Neuron (in vitro differentiated cells): ENCODE results near the gene CAMK2D.

Source experiments
- H2AFZ ChIP-seq: one replicate; pipeline ENCODE4 v1.6.1; 2013; ENCODE audit warnings: low read depth, mild to moderate bottlenecking, inconsistent platforms, low read length, moderate library complexity
- H3K27me3 ChIP-seq: one replicate; pipeline ENCODE4 v1.6.1; 2013; ENCODE audit warnings: low read length; ENCODE audit not compliant: insufficient read depth
- H3K36me3 ChIP-seq: one replicate; pipeline ENCODE4 v1.6.1; 2013; ENCODE audit warnings: low read length; ENCODE audit not compliant: insufficient read depth
- H3K4me1 ChIP-seq: one replicate; pipeline ENCODE4 v1.6.1; 2013; ENCODE audit warnings: low read length; ENCODE audit not compliant: insufficient read depth
- H3K4me3 ChIP-seq: 2 replicates; pipeline ENCODE4 v1.5.1; 2013; ENCODE audit warnings: mild to moderate bottlenecking, low read length, moderate library complexity
- H3K9me3 ChIP-seq: one replicate; pipeline ENCODE4 v1.6.1; 2013; ENCODE audit warnings: low read length

Gene CAMK2D

GRCh38 chr4:113588895-113589668, 172.5 kb downstream of the CAMK2D start:
- Histone ChIP-seq H3K4me1 (no peaks in the 10 kb centered on the region), H3K27me3 (no peaks in the 10 kb centered on the region), H3K4me3 (no peak overlapping the region), H2AFZ (no peak overlapping the region), H3K9me3 (peaks cover 2% of the 10 kb centered on the region), H3K36me3 (peaks cover 2% of the 10 kb centered on the region)

GRCh38 chr4:113587640-113588275, 173.8 kb downstream of the CAMK2D start:
- Histone ChIP-seq H3K4me3 (no peak overlapping the region), H3K4me1 (no peaks in the 10 kb centered on the region), H3K36me3 (peaks cover 2% of the 10 kb centered on the region), H2AFZ (no peak overlapping the region), H3K9me3 (peaks cover 2% of the 10 kb centered on the region), H3K27me3 (no peaks in the 10 kb centered on the region)

- H3K4me1 ChIP-seq, result no peaks in the 10 kb centered on the region
- H3K36me3 ChIP-seq, result peaks cover 2% of the 10 kb centered on the region
- H3K9me3 ChIP-seq, result peaks cover 2% of the 10 kb centered on the region
- no peak overlapping the region for H2AFZ ChIP-seq
- no peak overlapping the region for H3K4me3 ChIP-seq
- H3K27me3 ChIP-seq, result no peaks in the 10 kb centered on the region
Measured at GRCh38 chr4:113587156-113587555, 174.4 kb downstream of the CAMK2D start.

GRCh38 chr4:113586072-113586471, 175.5 kb downstream of the CAMK2D start:
- H3K4me3 ChIP-seq, result no peak overlapping the region
- H2AFZ ChIP-seq, result no peak overlapping the region
- peaks cover 2% of the 10 kb centered on the region for H3K36me3 ChIP-seq
- no peaks in the 10 kb centered on the region for H3K4me1 ChIP-seq
- H3K9me3 ChIP-seq, result peaks cover 2% of the 10 kb centered on the region
- H3K27me3 ChIP-seq, result no peaks in the 10 kb centered on the region

- Histone ChIP-seq H3K9me3 (peaks cover 2% of the 10 kb centered on the region), H3K4me1 (no peaks in the 10 kb centered on the region), H2AFZ (no peak overlapping the region), H3K27me3 (no peaks in the 10 kb centered on the region), H3K4me3 (no peak overlapping the region), H3K36me3 (peaks cover 2% of the 10 kb centered on the region)
Measured at GRCh38 chr4:113584407-113585150, 177.0 kb downstream of the CAMK2D start.

- H3K27me3 ChIP-seq, result no peaks in the 10 kb centered on the region
- no peak overlapping the region for H2AFZ ChIP-seq
Measured at GRCh38 chr4:113582737-113583136, 178.8 kb downstream of the CAMK2D start.

GRCh38 chr4:113579360-113579759, 182.2 kb downstream of the CAMK2D start:
- Histone ChIP-seq H2AFZ (no peak overlapping the region), H3K4me3 (no peak overlapping the region), H3K4me1 (no peaks in the 10 kb centered on the region), H3K36me3 (no peaks in the 10 kb centered on the region), H3K9me3 (no peaks in the 10 kb centered on the region), H3K27me3 (no peaks in the 10 kb centered on the region)

More at GRCh38 chr4:113582737-113583136, 178.8 kb downstream of the CAMK2D start:
- Histone ChIP-seq H3K9me3 (no peaks in the 10 kb centered on the region), H3K4me3 (no peak overlapping the region), H3K4me1 (no peaks in the 10 kb centered on the region), H3K36me3 (no peaks in the 10 kb centered on the region)

GRCh38 chr4:113576947-113577678, 184.4 kb downstream of the CAMK2D start:
- Histone ChIP-seq H3K27me3 (no peaks in the 10 kb centered on the region), H3K4me3 (no peak overlapping the region), H2AFZ (no peak overlapping the region), H3K36me3 (no peaks in the 10 kb centered on the region), H3K9me3 (no peaks in the 10 kb centered on the region), H3K4me1 (no peaks in the 10 kb centered on the region)

GRCh38 chr4:113575401-113575800, 186.1 kb downstream of the CAMK2D start:
- Histone ChIP-seq H3K36me3 (no peaks in the 10 kb centered on the region), H3K27me3 (no peaks in the 10 kb centered on the region), H3K4me3 (no peak overlapping the region), H3K4me1 (no peaks in the 10 kb centered on the region), H3K9me3 (no peaks in the 10 kb centered on the region), H2AFZ (no peak overlapping the region)

- H3K4me1 ChIP-seq, result no peaks in the 10 kb centered on the region
- no peak overlapping the region for H3K4me3 ChIP-seq
- no peaks in the 10 kb centered on the region for H3K36me3 ChIP-seq
- no peak overlapping the region for H2AFZ ChIP-seq
- H3K27me3 ChIP-seq, result no peaks in the 10 kb centered on the region
- no peaks in the 10 kb centered on the region for H3K9me3 ChIP-seq
Measured at GRCh38 chr4:113574636-113575103, 186.9 kb downstream of the CAMK2D start.

GRCh38 chr4:113572620-113573019, 188.9 kb downstream of the CAMK2D start:
- H2AFZ ChIP-seq, result no peak overlapping the region
- no peaks in the 10 kb centered on the region for H3K36me3 ChIP-seq
- H3K4me3 ChIP-seq, result no peak overlapping the region
- no peaks in the 10 kb centered on the region for H3K27me3 ChIP-seq
- H3K4me1 ChIP-seq, result no peaks in the 10 kb centered on the region
- H3K9me3 ChIP-seq, result no peaks in the 10 kb centered on the region

- no peaks in the 10 kb centered on the region for H3K9me3 ChIP-seq
- H3K27me3 ChIP-seq, result no peaks in the 10 kb centered on the region
- H2AFZ ChIP-seq, result no peak overlapping the region
- no peaks in the 10 kb centered on the region for H3K4me1 ChIP-seq
- no peaks in the 10 kb centered on the region for H3K36me3 ChIP-seq
- no peak overlapping the region for H3K4me3 ChIP-seq
Measured at GRCh38 chr4:113566015-113566795, 195.3 kb downstream of the CAMK2D start.
